ENCODE measurements around the gene MGAT4A. TPM values are rescaled to one million over a fixed set of nuclear protein-coding genes. Genes with fewer than 3 reads are reported as not detected.
A peak's percentile ranks its signal among the peaks of the same experiment; 100 is the strongest.

Gene MGAT4A
- total RNA-seq, 1 donor from 2014 or later = 33.5 TPM

DNA sequence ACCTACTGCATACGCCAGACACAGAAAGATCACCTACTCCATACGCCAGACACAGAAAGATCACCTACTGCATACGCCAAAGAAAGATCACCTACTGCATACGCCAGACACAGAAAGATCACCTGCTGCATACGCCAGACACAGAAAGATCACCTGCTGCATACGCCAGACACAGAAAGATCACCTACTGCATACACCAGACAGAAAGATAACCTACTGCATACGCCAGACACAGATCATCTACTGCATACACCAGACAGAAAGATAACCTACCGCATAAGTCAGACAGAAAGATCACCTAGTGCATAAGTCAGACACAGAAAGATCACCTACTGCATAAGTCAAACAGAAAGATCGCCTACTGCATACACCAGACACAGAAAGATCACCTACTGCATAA lies 148.4 kb downstream of the MGAT4A start:
- Mint-ChIP-seq H3K36me3 (ENCODE audit: insufficient read depth) (peaks cover 4% of the 10 kb centered on the region), H3K4me3 (ENCODE audit: low read depth) (no peak overlapping the region), H3K27me3 (no peaks in the 10 kb centered on the region), H3K9me3 (ENCODE audit: low read depth) (no peaks in the 10 kb centered on the region), H3K4me1 (ENCODE audit: low read depth) (peaks cover 5% of the 10 kb centered on the region), H3K27ac (no peak overlapping the region)
- no peak for DNase-seq (ENCODE audit: low spot score, unreplicated experiment)
- TF ChIP-seq, protein P1, sequence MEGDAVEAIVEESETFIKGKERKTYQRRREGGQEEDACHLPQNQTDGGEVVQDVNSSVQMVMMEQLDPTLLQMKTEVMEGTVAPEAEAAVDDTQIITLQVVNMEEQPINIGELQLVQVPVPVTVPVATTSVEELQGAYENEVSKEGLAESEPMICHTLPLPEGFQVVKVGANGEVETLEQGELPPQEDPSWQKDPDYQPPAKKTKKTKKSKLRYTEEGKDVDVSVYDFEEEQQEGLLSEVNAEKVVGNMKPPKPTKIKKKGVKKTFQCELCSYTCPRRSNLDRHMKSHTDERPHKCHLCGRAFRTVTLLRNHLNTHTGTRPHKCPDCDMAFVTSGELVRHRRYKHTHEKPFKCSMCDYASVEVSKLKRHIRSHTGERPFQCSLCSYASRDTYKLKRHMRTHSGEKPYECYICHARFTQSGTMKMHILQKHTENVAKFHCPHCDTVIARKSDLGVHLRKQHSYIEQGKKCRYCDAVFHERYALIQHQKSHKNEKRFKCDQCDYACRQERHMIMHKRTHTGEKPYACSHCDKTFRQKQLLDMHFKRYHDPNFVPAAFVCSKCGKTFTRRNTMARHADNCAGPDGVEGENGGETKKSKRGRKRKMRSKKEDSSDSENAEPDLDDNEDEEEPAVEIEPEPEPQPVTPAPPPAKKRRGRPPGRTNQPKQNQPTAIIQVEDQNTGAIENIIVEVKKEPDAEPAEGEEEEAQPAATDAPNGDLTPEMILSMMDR (IDR thresholded peaks at IDR 0.05; ENCODE audit: unreplicated experiment) = no peak

DNA sequence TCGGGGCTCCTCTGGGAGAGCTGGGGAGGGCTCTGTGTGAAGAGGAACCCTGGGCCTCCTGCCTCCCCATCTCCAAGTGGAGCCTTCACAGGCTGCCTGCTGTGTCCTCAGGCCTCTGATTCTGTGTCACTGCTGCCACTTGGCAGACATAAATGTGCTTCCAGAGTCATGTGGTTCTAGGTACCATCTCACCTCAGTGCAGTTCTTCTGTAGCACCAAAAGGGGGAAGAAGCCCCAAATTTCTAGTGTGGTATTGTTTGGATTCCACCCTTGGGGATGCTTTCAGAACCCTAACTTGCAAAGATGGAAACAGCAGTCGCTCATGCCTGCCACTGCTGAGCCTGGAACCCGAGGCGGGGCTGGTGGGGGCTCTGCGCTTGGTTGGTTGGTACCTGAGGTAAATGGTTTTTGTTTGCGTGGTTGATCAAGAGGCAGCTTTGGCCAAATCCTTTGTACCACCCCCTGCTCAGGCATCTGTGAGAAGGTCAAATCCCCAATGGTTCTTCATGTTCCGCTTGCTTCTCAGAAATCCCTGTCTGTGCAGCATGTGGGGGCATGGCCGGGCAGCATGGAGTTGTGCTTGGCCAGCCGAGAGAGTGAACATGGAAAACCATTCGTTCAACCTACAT lies 150.2 kb downstream of the MGAT4A start:
- Mint-ChIP-seq H3K27ac (no peak overlapping the region), H3K36me3 (ENCODE audit: insufficient read depth) (peaks cover 2% of the 10 kb centered on the region), H3K4me3 (ENCODE audit: low read depth) (no peak overlapping the region), H3K4me1 (ENCODE audit: low read depth) (peaks cover 5% of the 10 kb centered on the region), H3K27me3 (no peaks in the 10 kb centered on the region), H3K9me3 (ENCODE audit: low read depth) (no peaks in the 10 kb centered on the region)
- DNase-seq (ENCODE audit: low spot score, unreplicated experiment) = no peak
- TF ChIP-seq, protein P1 (IDR thresholded peaks at IDR 0.05; ENCODE audit: unreplicated experiment) = no peak

DNA sequence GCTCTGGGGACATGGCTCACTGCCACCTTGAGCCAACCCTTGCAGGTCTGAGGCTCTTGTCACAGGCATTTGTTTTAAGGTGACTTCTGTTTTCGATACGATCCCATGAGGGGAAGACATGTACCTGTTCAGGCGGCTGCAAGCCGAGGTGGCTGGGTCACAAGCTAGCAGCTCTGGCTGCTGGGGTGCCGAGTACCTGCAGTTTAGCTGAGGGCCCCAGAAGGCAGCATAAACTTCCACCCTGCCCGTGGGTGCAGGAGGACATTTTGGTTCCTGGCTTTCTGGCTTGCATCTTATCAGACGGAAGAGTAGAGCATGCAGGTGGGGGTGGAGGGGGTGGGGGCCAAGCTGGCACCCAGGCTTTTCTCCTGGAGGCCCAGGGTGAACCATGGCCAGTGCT lies 151.0 kb downstream of the MGAT4A start:
- H3K27me3 Mint-ChIP-seq = no peaks in the 10 kb centered on the region
- H3K27ac Mint-ChIP-seq = no peak overlapping the region
- no peak for DNase-seq (ENCODE audit: low spot score, unreplicated experiment)
- H3K4me1 Mint-ChIP-seq (ENCODE audit: low read depth) = peaks cover 5% of the 10 kb centered on the region
- H3K4me3 Mint-ChIP-seq (ENCODE audit: low read depth) = no peak overlapping the region
- TF ChIP-seq, protein P1 (IDR thresholded peaks at IDR 0.05; ENCODE audit: unreplicated experiment) = no peak
- H3K9me3 Mint-ChIP-seq (ENCODE audit: low read depth) = no peaks in the 10 kb centered on the region
- H3K36me3 Mint-ChIP-seq (ENCODE audit: insufficient read depth) = peaks cover 4% of the 10 kb centered on the region

DNA sequence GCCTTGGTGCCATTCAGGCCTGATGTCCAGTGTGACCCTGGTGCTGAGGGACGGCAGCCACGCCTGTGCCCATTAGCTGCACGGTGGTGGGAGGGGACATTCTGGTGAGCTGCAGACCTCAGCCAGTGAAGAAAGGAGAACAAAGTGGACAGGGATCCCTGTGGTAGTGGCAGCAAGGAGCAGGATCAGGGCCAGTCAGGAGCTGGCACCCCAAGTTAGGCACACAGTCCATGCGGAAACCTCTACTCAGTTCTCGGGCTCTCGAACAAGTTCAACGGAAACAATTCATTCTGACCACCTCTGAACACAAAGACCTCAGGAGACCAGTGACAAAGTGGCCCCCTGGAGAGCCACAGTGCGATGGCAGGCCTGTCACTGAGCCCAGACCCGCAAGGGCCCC lies 152.7 kb downstream of the MGAT4A start:
- no peaks in the 10 kb centered on the region for H3K27me3 Mint-ChIP-seq
- no peaks in the 10 kb centered on the region for H3K9me3 Mint-ChIP-seq (ENCODE audit: low read depth)
- H3K4me1 Mint-ChIP-seq (ENCODE audit: low read depth) = no peaks in the 10 kb centered on the region
- TF ChIP-seq, protein P1 (IDR thresholded peaks at IDR 0.05; ENCODE audit: unreplicated experiment) = no peak
- no peak for DNase-seq (ENCODE audit: low spot score, unreplicated experiment)
- no peak overlapping the region for H3K4me3 Mint-ChIP-seq (ENCODE audit: low read depth)
- no peak overlapping the region for H3K27ac Mint-ChIP-seq
- H3K36me3 Mint-ChIP-seq (ENCODE audit: insufficient read depth) = peaks cover 8% of the 10 kb centered on the region

DNA sequence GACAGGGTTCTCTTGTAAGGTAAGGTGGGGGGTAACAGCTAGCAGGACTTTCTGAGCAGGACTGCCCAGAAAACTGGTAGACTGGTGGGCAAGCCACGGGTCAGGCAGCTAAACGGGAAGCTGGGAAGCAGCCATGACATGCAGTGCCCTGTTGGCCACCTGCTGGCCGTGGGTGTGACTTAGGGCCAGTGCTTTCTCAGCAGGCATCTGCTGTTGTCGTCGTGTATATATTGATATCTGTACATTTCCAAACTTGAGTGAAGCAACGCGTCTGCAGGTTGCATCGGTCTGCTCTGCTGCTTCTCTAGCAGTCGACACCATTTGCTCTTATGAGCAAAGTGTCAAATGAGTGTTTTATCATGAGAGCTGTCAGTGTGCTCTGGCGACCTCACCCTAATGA lies 153.6 kb downstream of the MGAT4A start:
- H3K4me3 Mint-ChIP-seq (ENCODE audit: low read depth) = no peak overlapping the region
- no peaks in the 10 kb centered on the region for H3K4me1 Mint-ChIP-seq (ENCODE audit: low read depth)

More for the DNA sequence above, 153.6 kb downstream of the MGAT4A start:
- Mint-ChIP-seq H3K27ac (no peak overlapping the region), H3K36me3 (ENCODE audit: insufficient read depth) (peaks cover 8% of the 10 kb centered on the region), H3K27me3 (no peaks in the 10 kb centered on the region), H3K9me3 (ENCODE audit: low read depth) (no peaks in the 10 kb centered on the region)
- TF ChIP-seq, protein P1 (IDR thresholded peaks at IDR 0.05; ENCODE audit: unreplicated experiment) = peak; percentile 29
- no peak for DNase-seq (ENCODE audit: low spot score, unreplicated experiment)

Data from progenitor cell of endocrine pancreas (in vitro differentiated cells).